IPS-NIHi7 (cell line): Measurements from ENCODE around the gene SLC34A3.

Experiments used
- DNase-seq: peaks from one replicate; pipeline ENCODE4 v3.0.0; 2012; ENCODE audit warnings: mixed read lengths; ENCODE audit errors: extremely low spot score

Gene SLC34A3

GRCh38 chr9:137217276-137218211 lies 13.2 kb upstream of the SLC34A3 start:
- DNase-seq = peak; percentile 88

GRCh38 chr9:137218212-137218753 lies 12.4 kb upstream of the SLC34A3 start:
- DNase-seq = no peak

GRCh38 chr9:137218754-137219271 lies 11.9 kb upstream of the SLC34A3 start:
- DNase-seq = peak; percentile 41

- DNase-seq = no peak
Measured at GRCh38 chr9:137219757-137220316, 10.9 kb upstream of the SLC34A3 start.

GRCh38 chr9:137220317-137221094 lies 10.2 kb upstream of the SLC34A3 start:
- DNase-seq = no peak

GRCh38 chr9:137221095-137221505 lies 9.6 kb upstream of the SLC34A3 start:
- no peak for DNase-seq

- no peak for DNase-seq
Measured at GRCh38 chr9:137221506-137222111, 9.1 kb upstream of the SLC34A3 start.

GRCh38 chr9:137222190-137223077 lies 8.3 kb upstream of the SLC34A3 start, which contains the start of gene RNF208:
Gene RNF208 (minus strand): TSS chr9:137222240. CDS start chr9:137221212, 1,028 bp downstream.
- DNase-seq = no peak

- DNase-seq = peak; percentile 96
Measured at GRCh38 chr9:137223078-137223970, 7.4 kb upstream of the SLC34A3 start.

- DNase-seq = no peak
Measured at GRCh38 chr9:137224830-137225694, 5.6 kb upstream of the SLC34A3 start, which contains the start of gene CYSRT1. Gene CYSRT1 (plus strand): TSS chr9:137225174. CDS start chr9:137225622, 448 bp downstream.

GRCh38 chr9:137225699-137226331 lies 4.9 kb upstream of the SLC34A3 start:
- no peak for DNase-seq

GRCh38 chr9:137226338-137227053 lies 4.2 kb upstream of the SLC34A3 start:
- DNase-seq = no peak

- peak; percentile 89 for DNase-seq
Measured at GRCh38 chr9:137227054-137227852, 3.4 kb upstream of the SLC34A3 start, which contains the start of gene RNF224. Gene RNF224 (plus strand): TSS chr9:137227502. CDS start chr9:137228336, 834 bp downstream.

GRCh38 chr9:137227853-137228505 lies 2.7 kb upstream of the SLC34A3 start:
- no peak for DNase-seq

- no peak for DNase-seq
Measured at GRCh38 chr9:137228506-137228967, 2.2 kb upstream of the SLC34A3 start.
